GM19324 (cell line): ENCODE measurements around the gene SLC35A1.

Experiments used
- ATAC-seq: cut with Tn5 transposase; IDR thresholded peaks from one replicate; pipeline ENCODE4 v1.9.1; 2021; ENCODE audit warnings: mild to moderate bottlenecking, moderate library complexity; ENCODE audit not compliant: unreplicated experiment, low FRiP score

Gene SLC35A1

GRCh38 chr6:87522686-87523085 is 49.9 kb downstream of the SLC35A1 start:
- ATAC-seq: no peak

DNA sequence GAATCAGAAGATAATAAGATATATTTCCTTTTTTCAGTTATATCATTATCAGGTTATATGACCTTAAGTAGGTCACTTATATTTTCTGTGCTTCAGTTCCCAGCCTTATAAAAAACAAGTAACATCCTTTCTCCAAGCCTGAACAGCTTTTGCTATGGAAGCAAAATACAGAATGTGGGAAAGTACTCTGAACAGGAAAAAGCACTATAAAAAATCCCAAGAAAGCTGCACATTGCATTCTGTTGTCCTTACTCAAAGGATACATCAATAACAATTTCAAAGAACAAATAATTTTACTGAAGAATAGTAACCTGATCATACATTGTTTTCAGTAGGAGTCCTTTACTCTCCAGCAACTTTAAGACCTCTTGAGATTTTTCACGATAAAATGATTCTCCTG is 56.4 kb downstream of the SLC35A1 start:
- ATAC-seq: no peak

DNA sequence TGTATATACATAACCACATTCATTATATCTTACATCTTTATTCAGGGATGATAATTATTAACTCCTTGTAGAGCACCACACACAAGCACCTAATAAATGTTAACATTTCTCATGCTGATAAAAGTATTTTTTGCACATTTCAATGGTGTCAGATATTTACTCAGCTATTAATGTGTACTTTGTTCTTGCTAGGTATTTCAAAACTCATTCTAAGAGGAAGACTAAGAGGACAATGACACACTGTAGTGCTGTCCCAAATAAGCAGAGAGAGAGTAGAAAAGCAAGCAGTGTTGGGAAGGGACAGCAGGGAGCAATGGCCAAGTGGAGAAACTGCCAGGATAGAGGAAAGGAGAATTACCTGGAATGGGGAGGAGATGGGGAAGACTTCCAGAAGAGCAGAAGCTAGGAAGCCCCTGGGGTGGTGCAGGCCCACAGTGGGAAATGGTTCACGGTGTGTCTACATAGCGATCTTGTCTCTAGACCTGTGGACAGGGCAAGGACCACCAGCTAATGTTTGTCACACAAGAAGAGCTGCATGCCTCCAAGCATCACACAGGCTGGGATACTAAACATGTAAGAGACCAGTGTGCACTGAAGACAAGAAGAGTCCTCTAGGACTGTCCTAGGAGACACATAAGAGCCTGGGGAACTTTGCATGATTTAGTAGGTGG is 61.7 kb downstream of the SLC35A1 start:
- ATAC-seq: no peak

DNA sequence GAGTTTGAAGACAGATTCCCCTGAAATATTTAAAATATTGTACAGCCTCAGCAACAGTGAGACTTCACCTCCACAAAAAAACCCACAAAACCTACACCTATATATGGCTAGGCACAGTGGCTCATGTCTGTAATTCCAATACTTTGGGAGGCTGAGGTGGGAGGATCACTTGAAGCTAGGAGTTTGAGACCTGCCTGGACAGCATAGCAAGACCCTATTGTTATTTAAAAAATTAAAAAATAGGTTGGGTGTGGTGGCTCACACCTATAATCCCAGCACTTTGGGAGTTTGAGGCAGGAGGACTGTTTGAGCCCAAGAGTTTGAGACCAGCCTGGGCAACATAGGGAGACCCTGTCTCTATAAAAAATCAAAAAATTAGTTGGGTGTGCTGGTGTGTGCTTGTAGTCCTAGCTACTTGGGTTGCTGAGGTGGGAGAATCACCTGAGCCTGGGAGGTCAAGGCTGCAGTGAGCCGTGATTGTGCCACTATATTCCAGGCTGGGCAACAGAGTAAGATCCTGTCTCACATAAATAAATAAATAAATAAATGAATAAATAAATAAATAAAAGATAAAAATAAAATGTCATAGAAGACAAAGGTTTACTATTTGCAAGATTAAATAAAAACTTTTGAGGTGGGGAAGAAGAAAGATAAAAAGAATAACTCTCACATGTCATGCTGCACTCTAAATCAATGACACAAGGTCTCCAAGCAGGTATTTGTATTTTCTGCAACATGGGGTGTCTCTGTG is 65.9 kb downstream of the SLC35A1 start:
- ATAC-seq: no peak

DNA sequence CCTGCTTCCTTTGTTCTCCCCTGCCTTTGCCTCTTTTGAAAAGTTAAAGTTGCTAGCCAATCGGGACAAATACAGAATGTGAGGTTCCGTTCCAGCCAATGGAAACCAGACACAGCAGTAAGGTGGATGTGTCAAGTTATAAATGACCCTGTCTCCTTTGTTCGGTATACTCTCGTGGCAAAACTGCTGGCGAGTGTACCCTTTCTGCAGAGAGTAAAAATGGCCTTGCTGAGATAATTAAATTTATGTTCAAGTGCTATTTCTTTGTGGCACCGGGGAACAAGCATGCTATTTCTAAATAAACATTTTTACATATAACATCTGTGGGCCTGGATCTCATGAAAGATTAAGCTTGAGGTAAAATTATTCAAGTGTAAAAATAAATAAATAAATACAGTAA is 66.8 kb downstream of the SLC35A1 start:
- no peak for ATAC-seq

DNA sequence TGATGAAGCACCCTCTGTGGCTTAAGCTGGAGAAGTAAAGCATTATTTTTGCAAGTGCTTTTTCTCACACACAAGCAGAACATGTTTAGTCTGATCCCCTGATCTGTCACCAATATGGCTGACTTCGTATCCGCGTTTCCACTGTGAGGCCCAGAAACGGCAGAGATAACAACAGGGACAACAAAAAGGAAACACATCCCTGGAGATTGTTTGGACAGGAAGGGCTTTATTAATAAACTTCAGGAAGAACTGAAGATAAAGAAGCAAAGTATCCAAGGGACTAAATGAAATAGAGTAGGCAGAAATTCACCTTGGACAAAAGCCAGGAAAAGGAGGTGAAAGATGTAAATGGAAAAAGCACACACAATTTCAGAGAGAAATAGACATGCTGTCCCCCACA is 67.8 kb downstream of the SLC35A1 start:
- no peak for ATAC-seq

GRCh38 chr6:87541041-87541440 is 68.3 kb downstream of the SLC35A1 start:
- no peak for ATAC-seq

GRCh38 chr6:87541744-87542143 is 69.0 kb downstream of the SLC35A1 start:
- ATAC-seq: no peak

GRCh38 chr6:87543696-87544473 is 71.1 kb downstream of the SLC35A1 start:
- no peak for ATAC-seq

DNA sequence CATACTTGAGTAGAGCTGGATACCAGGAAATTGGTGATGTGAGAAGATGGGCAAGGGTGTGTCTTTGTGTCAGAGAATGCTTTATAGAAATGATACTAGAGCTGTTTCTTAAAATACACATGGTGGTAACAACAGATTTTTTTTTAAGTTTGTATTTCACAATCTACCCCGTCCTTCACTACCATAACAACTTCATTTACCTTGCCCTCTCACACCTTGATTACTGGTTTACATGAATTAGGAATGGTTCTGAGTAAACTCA is 71.6 kb downstream of the SLC35A1 start:
- ATAC-seq: peak; percentile 41

GRCh38 chr6:87551799-87552198 is 79.0 kb downstream of the SLC35A1 start:
- no peak for ATAC-seq

GRCh38 chr6:87553159-87553765 is 80.5 kb downstream of the SLC35A1 start:
- ATAC-seq: no peak

DNA sequence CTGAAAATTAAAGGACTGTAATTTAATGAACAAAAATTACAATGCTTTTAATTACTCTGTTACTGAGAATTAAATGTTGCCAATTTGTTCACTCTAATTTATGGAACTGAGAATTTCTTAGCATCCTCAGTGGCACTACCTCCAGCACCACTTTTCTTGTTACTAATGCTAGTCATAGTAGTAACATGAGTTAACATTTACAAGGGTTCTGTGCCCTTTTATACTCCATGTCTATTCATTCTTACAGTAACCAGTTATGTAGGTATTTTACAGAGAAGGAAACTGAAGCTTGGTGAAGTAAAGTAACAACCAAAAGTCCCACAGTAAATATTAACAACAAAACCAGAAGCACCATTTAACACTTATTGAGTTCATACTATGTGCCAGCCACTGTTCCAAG is 82.7 kb downstream of the SLC35A1 start:
- ATAC-seq: no peak

DNA sequence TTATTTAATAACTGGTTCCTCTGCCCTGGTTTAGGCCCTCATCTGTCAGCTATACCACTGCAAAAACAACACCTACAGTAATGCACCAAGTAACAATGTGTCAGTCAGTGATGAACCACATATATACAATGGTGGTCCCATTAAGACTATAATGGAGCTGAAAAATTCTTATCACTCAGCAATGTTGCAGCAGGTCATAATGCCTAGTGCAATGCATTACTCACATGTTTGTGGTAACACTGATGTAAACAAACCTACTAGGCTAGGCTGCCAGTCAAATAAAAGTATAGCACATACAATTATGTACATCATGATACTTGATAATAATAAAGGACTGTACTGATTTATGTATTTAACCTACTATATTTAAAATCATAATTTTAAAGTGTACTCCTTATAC is 85.7 kb downstream of the SLC35A1 start:
- no peak for ATAC-seq

GRCh38 chr6:87561017-87561416 is 88.2 kb downstream of the SLC35A1 start:
- no peak for ATAC-seq
